GM18951 (cell line): Measurements from ENCODE around the gene SPATA6.
"Not testable (repeated sequence)": the region's sequence is repeated elsewhere in the genome, so short reads cannot be mapped to it uniquely, and the experiment has no call there.

Source experiments
- POLR2A ChIP-seq: IDR thresholded peaks from 4 replicates; pipeline ENCODE4 v1.6.1; 2011; ENCODE audit warnings: mild to moderate bottlenecking; ENCODE audit not compliant: insufficient read length, insufficient read depth; ENCODE audit errors: extremely low read depth
- in situ Hi-C: fragments of 300-500 bp; cut with MboI; formaldehyde crosslinking; loops from one replicate; pipeline ENCODE4 v1.12.0; 2022; ENCODE audit warnings: low sequenced_read_pairs, mixed read lengths, inconsistent platforms; ENCODE audit not compliant: unreplicated experiment

SPATA6 gene

GRCh38 chr1:48488721-48489120 lies 16.7 kb upstream of the SPATA6 start:
- TF ChIP-seq POLR2A = no peak
- in situ Hi-C loops = loop anchor here (25.0 kb wide), 1 partner anchor 376 kb away; no protein-coding TSS in a partner anchor

DNA sequence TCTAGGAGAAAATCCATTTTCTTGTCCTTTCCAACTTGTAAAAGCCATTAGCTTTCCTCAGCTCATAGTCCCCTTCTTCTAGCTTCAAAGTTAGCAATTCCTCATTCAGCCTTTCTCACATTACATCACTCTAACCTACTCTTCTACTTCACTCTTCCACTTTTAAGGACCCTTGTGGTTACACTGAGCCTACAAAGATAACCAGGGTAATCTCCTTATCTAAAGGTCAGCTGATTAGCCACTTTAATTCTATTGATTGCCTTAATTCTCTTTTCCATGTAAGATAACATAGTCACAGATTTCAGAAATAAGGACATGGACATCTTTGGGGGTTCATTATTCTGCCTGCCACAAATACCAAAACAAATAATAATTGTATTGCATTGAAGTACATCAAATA lies 8.5 kb upstream of the SPATA6 start:
- TF ChIP-seq POLR2A = no peak
- in situ Hi-C loops = loop anchor here (25.0 kb wide), 1 partner anchor 368 kb away; no protein-coding TSS in a partner anchor

DNA sequence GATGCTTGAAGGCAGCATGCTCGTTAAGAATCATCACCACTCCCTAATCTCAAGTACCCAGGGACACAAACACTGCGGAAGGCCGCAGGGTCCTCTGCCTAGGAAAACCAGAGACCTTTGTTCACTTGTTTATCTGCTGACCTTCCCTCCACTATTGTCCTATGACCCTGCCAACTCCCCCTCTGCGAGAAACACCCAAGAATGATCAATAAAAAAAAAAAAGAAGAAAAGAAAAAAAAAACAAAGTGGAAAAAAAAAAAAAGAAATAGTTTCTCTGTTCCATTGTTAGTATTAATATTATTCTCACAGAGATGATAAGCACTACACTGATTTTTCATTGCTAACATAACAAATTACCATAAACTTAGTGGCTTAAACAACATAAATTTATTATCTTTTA lies 8.0 kb upstream of the SPATA6 start:
- in situ Hi-C loops = loop anchor here (25.0 kb wide), 1 partner anchor 368 kb away; no protein-coding TSS in a partner anchor

- in situ Hi-C loops = no loop called here
- TF ChIP-seq POLR2A = no peak
Observed at GRCh38 chr1:48472638-48473037, 634 bp upstream of the SPATA6 start.

DNA sequence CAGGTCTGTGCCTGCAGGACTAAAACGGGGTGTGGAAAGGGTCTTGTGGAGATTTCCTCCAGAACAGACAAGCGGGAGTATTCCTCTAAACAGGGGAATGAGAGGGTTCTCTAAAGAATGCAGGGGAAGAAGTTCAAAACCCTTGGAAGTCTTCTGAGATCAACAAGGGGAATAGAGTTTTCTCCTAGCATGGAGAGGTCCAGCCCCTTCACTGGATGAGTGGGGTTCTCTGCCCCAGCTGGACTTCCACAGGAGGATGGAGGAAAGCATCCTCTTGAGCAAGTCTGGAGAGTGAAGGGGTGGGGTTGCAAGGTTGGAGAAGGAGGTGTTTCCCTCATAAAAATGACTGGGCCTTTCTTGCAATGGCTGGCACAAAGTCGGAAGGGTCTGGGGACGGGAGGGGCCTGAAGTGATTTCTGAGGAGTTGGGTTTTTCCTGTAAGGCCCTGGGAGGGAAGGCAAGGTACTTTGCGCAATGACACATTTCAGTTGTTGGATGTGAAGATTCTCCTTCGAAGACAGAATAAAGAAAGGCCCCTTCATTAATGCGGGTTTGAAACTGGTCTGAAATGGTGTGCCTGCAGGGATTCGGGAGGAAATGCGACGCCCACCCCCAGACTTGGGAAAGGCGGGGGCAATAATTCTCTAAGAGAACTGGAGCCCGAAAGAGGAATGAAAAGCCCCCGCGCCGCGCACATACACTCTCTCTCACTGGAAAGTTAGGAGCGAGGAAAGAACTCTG lies 884 bp downstream of the SPATA6 start:
- no peak for TF ChIP-seq POLR2A
- in situ Hi-C loops = no loop called here

GRCh38 chr1:48470481-48470855 lies 1.5 kb downstream of the SPATA6 start:
- in situ Hi-C loops = no loop called here
- no peak for TF ChIP-seq POLR2A

- TF ChIP-seq POLR2A = no peak
- in situ Hi-C loops = no loop called here
Observed at GRCh38 chr1:48469616-48470480, 2.2 kb downstream of the SPATA6 start.

DNA sequence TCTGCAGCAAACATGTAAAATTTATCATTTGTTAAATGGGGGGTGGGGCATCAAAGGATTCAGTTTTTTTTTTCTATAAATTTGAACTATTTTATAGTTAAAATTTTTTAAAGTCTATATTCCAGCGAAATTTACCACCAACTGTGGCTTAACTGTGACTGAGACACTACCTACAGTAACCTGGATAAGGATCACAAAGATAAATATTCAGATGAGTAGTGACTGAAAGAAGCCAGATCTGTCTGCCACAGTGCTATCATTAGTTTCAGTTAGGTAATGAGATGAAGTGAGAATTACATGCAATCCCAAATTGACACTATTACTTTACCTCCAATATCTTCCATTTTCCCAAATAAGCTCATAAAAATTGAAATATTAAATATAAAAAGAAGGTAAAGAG lies 5.4 kb downstream of the SPATA6 start:
- in situ Hi-C loops = no loop called here
- no peak for TF ChIP-seq POLR2A

GRCh38 chr1:48462716-48463302 lies 9.2 kb downstream of the SPATA6 start:
- in situ Hi-C loops = no loop called here
- no peak for TF ChIP-seq POLR2A

- in situ Hi-C loops = no loop called here
Observed at GRCh38 chr1:48450505-48450904, 21.5 kb downstream of the SPATA6 start.

DNA sequence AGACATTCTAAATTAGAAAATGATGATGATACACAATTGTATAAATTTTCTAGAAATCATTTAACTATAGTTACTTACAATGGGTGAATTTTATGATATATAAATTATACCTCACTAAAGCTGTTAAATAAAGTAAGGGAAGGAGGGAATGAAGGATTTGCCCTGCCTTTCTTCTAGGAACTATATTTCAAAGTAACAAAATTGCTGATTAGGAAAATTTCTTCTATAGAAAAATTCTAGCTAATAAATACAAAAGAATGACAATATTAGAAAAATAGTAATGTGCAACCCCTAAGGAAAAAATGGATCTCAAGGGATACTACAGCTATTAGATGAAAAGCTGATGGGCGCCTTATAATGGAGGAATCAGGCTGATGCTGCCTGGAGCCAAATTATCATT lies 23.1 kb downstream of the SPATA6 start:
- in situ Hi-C loops = no loop called here
- TF ChIP-seq POLR2A = no peak

More at GRCh38 chr1:48450505-48450904, 21.5 kb downstream of the SPATA6 start:
- TF ChIP-seq POLR2A = no peak

- in situ Hi-C loops = not testable (repeated sequence)
Observed at GRCh38 chr1:48444186-48444585, 27.8 kb downstream of the SPATA6 start.

- in situ Hi-C loops = no loop called here
- no peak for TF ChIP-seq POLR2A
Observed at GRCh38 chr1:48442864-48443619, 29.0 kb downstream of the SPATA6 start.

- in situ Hi-C loops = not testable (repeated sequence)
Observed at GRCh38 chr1:48440786-48441185, 31.2 kb downstream of the SPATA6 start.
